HL-60 (cell line): Measurements from ENCODE around the gene DNMT3A.

Experiments used
- GABPA ChIP-seq: IDR thresholded peaks from 2 replicates; pipeline ENCODE4 v1.6.1; 2012; ENCODE audit warnings: low read depth
- POLR2AphosphoS5 ChIP-seq: IDR thresholded peaks from 2 replicates; pipeline ENCODE4 v1.6.1; 2012; ENCODE audit warnings: low read depth
- TF ChIP-seq, protein P1 (sequence below): IDR thresholded peaks from one replicate; pipeline ENCODE4 v1.5.1; 2011; ENCODE audit warnings: low read length, control low read depth, inconsistent platforms; ENCODE audit not compliant: insufficient read depth

DNA sequence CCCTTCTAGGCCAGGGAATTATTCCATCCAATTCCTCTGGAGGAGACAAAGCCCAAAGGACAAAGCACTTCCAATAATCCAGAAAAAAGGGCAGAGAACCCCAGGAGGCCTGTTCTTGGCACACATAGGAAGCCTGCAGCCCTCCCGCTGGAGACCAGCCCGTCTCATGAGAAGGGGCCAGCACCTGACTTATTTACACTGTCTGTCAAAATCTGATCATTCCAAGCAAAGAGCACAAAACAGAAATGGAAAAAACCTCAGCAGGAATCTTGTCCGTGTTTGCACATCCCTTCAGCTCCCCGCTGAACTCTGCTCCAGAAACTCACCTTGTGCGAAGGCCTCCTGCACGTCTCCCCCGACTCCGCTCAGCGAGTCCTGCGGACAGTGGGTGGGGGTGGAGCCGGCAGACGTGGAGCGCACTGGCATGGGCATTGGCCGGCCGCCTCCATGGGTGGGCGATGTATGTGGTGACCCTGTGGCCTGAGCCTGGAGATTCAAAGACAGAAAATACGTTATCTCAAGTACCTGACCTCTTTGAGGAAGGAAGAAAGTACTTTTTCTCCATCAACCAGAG, 46.2 kb upstream of the DNMT3A start:
- TF ChIP-seq, protein P1, sequence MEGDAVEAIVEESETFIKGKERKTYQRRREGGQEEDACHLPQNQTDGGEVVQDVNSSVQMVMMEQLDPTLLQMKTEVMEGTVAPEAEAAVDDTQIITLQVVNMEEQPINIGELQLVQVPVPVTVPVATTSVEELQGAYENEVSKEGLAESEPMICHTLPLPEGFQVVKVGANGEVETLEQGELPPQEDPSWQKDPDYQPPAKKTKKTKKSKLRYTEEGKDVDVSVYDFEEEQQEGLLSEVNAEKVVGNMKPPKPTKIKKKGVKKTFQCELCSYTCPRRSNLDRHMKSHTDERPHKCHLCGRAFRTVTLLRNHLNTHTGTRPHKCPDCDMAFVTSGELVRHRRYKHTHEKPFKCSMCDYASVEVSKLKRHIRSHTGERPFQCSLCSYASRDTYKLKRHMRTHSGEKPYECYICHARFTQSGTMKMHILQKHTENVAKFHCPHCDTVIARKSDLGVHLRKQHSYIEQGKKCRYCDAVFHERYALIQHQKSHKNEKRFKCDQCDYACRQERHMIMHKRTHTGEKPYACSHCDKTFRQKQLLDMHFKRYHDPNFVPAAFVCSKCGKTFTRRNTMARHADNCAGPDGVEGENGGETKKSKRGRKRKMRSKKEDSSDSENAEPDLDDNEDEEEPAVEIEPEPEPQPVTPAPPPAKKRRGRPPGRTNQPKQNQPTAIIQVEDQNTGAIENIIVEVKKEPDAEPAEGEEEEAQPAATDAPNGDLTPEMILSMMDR, result no peak
- TF ChIP-seq POLR2AphosphoS5 (no peak), GABPA (no peak)
